Left ventricle myocardium inferior (tissue), 1 donor: Measurements from ENCODE around the gene ANKS1B. TPM values are rescaled to one million over a fixed set of nuclear protein-coding genes. Genes with fewer than 3 reads are reported as not detected.

Experiments
- DNase-seq: peaks from one replicate; pipeline ENCODE4 v3.0.0-alpha.2; 2020
- H3K27ac ChIP-seq: fragments of 200-600 bp; replicated peaks from 2 replicates; pipeline ENCODE4 v1.8.0; 2021
- H3K27me3 ChIP-seq: fragments of 200-600 bp; 2 replicates; pipeline ENCODE4 v1.8.0; 2021; ENCODE audit warnings: low read depth
- H3K36me3 ChIP-seq: fragments of 200-600 bp; 2 replicates; pipeline ENCODE4 v1.8.0; 2021
- H3K4me1 ChIP-seq: fragments of 200-600 bp; 2 replicates; pipeline ENCODE4 v1.8.0; 2021
- H3K4me3 ChIP-seq: fragments of 200-600 bp; 2 replicates; pipeline ENCODE4 v1.8.0; 2021; ENCODE audit warnings: mild to moderate bottlenecking, moderate library complexity
- H3K9me3 ChIP-seq: fragments of 200-600 bp; replicated peaks from 2 replicates; pipeline ENCODE4 v1.8.0; 2021
- intact Hi-C: fragments of 100-400 bp; cut with micrococcal nuclease; formaldehyde crosslinking; loops from one replicate; pipeline ENCODE4 v1.11.0; 2022
- total RNA-seq: library from RNA; stranded (reverse); fragmentation: NEBNext Ultra II Directional; extraction: Animal tissue kit (Norgen Biotek cat#: 25700); gene quantifications from one replicate; pipeline ENCODE4 v1.2.1, GENCODE V29; 2021
- TF ChIP-seq, protein P1 (sequence below): fragments of 200-600 bp; IDR thresholded peaks from 2 replicates; pipeline ENCODE4 v1.8.0; 2021; ENCODE audit warnings: antibody characterized with exemption, mild to moderate bottlenecking, borderline replicate concordance
- donor health status: DM: no; HTN: yes; CAD: no; lungs with severe emphysema.

The ANKS1B gene
- total RNA-seq, 1 donor from 2014 or later = 1.6 TPM

DNA sequence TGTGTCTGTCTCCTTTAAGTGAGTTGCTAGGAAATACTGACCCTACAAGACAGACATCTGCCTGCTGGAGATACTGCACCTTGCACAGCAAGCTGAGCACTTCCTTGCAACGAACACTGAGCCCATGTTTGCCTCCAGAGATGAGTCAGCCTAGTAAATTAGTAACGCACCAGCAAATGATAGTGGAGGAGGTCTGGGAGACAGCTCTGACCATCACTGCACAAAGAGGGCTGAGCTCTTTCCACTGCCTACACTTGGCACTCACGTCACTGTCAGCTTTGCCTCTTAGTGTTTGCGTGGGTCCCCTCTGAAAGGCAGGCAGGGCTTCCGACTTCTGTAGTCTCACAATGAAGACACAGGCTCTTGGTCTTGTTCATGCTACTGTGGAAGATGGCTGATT is 1230.6 kb downstream of the ANKS1B start:
- Histone ChIP-seq H3K4me1 (no peaks in the 10 kb centered on the region), H3K4me3 (no peak overlapping the region), H3K36me3 (no peaks in the 10 kb centered on the region), H3K27ac (no peak overlapping the region), H3K9me3 (no peaks in the 10 kb centered on the region), H3K27me3 (peaks cover 20% of the 10 kb centered on the region)
- intact Hi-C loops = no loop called here
- no peak for DNase-seq
- TF ChIP-seq, protein P1, sequence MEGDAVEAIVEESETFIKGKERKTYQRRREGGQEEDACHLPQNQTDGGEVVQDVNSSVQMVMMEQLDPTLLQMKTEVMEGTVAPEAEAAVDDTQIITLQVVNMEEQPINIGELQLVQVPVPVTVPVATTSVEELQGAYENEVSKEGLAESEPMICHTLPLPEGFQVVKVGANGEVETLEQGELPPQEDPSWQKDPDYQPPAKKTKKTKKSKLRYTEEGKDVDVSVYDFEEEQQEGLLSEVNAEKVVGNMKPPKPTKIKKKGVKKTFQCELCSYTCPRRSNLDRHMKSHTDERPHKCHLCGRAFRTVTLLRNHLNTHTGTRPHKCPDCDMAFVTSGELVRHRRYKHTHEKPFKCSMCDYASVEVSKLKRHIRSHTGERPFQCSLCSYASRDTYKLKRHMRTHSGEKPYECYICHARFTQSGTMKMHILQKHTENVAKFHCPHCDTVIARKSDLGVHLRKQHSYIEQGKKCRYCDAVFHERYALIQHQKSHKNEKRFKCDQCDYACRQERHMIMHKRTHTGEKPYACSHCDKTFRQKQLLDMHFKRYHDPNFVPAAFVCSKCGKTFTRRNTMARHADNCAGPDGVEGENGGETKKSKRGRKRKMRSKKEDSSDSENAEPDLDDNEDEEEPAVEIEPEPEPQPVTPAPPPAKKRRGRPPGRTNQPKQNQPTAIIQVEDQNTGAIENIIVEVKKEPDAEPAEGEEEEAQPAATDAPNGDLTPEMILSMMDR = no peak

DNA sequence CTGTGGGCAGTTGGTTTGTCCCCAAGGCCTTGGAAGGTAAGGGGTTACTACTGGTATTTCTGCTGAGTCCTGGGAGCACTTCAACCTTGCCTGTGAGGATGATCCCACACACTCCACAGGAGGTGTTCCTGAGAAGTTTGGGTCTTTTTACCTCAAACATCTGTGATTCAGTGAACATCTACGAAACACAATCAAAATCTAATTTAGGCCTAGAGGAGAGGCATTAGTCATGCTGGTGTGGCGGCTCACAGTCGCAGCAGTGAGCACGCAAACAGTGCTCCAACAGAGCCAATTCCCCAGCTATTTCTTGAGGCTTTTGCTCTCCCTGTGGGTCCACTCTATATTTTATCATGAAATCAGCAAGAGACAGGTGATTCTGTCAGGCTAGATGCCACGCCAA is 1232.0 kb downstream of the ANKS1B start:
- no peak for DNase-seq
- H3K36me3 ChIP-seq = no peaks in the 10 kb centered on the region
- no peak overlapping the region for H3K4me3 ChIP-seq
- H3K27ac ChIP-seq = no peak overlapping the region
- H3K27me3 ChIP-seq = peaks cover 20% of the 10 kb centered on the region
- TF ChIP-seq, protein P1 = no peak
- intact Hi-C loops = no loop called here
- no peaks in the 10 kb centered on the region for H3K9me3 ChIP-seq
- H3K4me1 ChIP-seq = no peaks in the 10 kb centered on the region

DNA sequence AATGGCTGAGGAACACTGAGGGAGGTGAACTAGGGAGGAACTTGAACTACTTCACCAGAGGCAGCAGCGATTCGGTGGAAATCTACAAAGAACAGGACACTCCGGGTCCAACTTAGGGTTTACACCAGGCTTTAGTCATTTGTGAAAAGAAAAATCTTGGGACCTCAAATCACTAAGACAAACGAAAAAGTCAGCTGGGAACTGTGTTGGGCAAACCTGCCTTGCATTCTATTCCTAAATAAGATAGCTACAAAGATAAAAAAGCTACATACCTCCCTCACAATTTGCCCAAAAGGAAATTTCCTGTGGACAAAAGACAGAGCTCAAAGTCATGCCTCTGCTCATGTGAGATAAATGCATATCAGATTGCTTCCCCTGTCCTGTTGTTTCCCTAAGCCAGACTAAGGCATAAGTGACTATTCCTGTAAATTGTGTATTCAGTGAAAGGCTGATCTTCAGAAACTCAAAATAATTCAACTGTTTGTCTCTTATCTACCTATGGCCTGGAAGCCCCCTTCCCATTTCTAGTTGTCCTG is 1233.1 kb downstream of the ANKS1B start:
- Histone ChIP-seq H3K9me3 (no peaks in the 10 kb centered on the region), H3K27me3 (peaks cover 25% of the 10 kb centered on the region), H3K4me1 (no peaks in the 10 kb centered on the region), H3K27ac (no peak overlapping the region), H3K36me3 (no peaks in the 10 kb centered on the region), H3K4me3 (no peak overlapping the region)
- TF ChIP-seq, protein P1 = no peak
- intact Hi-C loops = no loop called here
- no peak for DNase-seq

DNA sequence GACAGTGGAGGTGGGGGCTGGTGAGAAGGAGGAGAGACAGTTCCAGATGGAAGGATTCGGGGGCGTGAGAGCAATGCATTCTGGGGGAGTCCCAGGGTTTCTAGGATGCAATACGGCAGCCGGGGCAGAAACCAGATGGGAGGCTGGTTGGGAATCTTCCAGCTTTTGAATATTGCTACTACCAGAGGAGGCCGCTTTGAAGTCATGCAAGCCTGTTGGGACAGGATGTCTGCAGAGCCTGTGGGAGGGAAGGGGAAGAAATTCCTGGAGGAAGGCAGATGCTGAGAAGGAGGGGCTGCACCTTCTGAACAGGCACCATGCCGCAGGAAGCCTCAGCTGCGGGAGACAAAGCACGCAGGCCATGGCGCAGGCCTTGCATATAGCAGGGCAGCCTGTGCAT is 1234.2 kb downstream of the ANKS1B start:
- Histone ChIP-seq H3K4me1 (peaks cover 8% of the 10 kb centered on the region), H3K9me3 (no peaks in the 10 kb centered on the region), H3K36me3 (no peaks in the 10 kb centered on the region), H3K27me3 (peaks cover 31% of the 10 kb centered on the region), H3K27ac (no peak overlapping the region), H3K4me3 (no peak overlapping the region)
- no peak for DNase-seq
- TF ChIP-seq, protein P1 = no peak
- intact Hi-C loops = no loop called here

DNA sequence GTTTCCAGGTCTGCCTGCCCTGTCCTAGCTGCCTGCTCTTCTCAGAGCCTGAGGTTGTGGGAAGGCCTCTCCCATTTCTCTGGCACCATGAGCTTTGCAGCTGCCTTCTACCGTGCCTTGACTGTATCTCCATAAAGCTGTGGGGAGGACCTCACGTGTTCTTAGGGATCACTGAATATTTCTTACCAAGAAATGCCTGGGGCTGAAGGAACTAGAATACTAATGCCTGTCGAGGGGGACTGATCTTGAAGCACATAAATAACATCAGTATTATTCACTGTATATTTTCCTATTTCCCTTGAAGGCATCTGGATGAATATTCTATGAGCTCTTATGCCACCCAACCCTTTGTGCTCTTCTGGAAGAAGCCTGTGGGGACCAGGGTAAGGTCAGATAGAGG is 1236.3 kb downstream of the ANKS1B start:
- DNase-seq = no peak
- TF ChIP-seq, protein P1 = no peak
- intact Hi-C loops = no loop called here
- Histone ChIP-seq H3K4me1 (peaks cover 10% of the 10 kb centered on the region), H3K9me3 (no peaks in the 10 kb centered on the region), H3K4me3 (no peak overlapping the region), H3K27ac (no peak overlapping the region), H3K36me3 (no peaks in the 10 kb centered on the region), H3K27me3 (peaks cover 34% of the 10 kb centered on the region)
